HG03565 (cell line): ENCODE results near the gene ERC2.

Experiments
- ATAC-seq: cut with Tn5 transposase; IDR thresholded peaks from one replicate; pipeline ENCODE4 v1.9.1; 2021; ENCODE audit warnings: mild to moderate bottlenecking, moderate library complexity; ENCODE audit not compliant: unreplicated experiment

ERC2 gene

GRCh38 chr3:56260262-56260661 lies 208.0 kb downstream of the ERC2 start:
- no peak for ATAC-seq

DNA sequence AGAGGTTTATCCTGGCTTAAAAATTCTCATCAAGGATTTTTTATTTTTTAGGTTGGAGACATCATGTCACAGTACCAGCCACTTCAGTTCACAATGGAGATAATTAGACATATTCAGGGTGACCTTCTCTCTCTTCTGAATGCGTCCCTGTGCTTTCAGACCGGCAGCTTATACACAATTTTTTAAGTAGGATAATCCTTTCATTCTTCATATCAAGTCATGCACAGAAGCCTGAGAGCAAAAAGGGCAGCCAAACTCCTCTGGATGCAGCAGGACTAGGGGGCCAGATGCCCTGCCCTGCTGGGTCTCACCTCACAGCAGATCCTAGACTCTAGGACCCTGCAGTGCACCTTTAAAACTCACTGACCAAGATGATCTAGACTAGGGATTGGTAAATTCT lies 210.4 kb downstream of the ERC2 start:
- no peak for ATAC-seq

- no peak for ATAC-seq
Measured at GRCh38 chr3:56254835-56255234, 213.4 kb downstream of the ERC2 start.

- no peak for ATAC-seq
Measured at GRCh38 chr3:56253941-56254665, 214.2 kb downstream of the ERC2 start.

- ATAC-seq, result no peak
Measured at GRCh38 chr3:56251343-56251945, 216.8 kb downstream of the ERC2 start.

- no peak for ATAC-seq
Measured at GRCh38 chr3:56248021-56248420, 220.2 kb downstream of the ERC2 start.

- no peak for ATAC-seq
Measured at GRCh38 chr3:56238299-56238698, 230.0 kb downstream of the ERC2 start.

GRCh38 chr3:56233742-56234141 lies 234.5 kb downstream of the ERC2 start:
- ATAC-seq, result no peak

- no peak for ATAC-seq
Measured at GRCh38 chr3:56229311-56229710, 239.0 kb downstream of the ERC2 start.

- ATAC-seq, result no peak
Measured at GRCh38 chr3:56222866-56223265, 245.4 kb downstream of the ERC2 start.

GRCh38 chr3:56219894-56220805 lies 248.1 kb downstream of the ERC2 start:
- ATAC-seq, result no peak

DNA sequence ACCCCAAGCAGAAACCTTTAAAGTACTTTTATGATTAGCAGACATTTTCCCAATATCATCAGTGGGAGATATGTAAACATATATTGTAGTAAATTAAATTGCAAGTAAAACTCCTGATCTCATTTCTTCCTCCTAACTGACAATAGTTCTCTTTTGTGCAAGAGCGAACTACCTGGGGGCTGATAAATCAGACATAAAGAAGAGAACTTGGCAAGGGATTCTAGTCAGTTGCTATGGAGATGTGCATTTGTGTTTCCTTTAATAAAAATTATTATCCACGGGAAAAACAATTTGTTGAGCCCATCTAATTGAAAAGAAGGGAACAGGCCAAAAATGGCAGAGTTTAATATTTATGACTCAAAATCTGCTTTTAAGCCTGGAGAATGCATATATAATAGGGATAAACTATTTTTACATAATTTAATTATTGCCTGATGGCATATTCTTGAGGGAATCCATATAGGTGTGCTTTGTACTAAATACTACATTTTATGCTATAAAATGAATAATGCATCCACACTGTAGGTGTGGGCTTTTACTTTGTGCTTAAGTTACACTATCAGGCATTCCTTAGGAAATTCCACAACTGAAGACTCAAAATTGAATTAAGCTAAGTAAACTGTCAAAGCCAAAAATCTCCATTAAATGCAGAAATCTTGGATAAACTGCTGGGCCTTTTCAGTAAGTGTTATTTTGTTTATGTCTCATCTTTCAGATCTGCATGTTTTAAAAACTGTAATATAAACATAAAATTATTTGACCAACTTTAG lies 258.1 kb downstream of the ERC2 start:
- no peak for ATAC-seq

DNA sequence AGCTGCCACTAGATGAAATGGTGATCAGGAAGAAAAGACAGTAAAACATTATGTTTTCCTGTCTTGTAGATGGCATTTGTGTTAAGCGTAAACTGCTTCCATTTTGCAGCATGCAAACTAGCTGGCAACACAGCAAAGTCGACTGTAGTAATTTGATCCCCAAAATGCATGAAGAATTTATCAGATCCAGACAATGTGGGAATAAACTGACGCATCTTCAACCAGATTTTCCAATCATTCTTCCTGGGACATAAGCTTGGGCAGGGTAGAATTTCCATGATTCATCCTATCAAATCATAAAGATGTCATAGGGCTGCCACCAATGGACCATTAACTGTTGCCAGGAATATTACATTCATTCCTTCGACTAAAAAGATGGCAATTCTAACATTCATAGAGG lies 260.3 kb downstream of the ERC2 start:
- ATAC-seq, result no peak

DNA sequence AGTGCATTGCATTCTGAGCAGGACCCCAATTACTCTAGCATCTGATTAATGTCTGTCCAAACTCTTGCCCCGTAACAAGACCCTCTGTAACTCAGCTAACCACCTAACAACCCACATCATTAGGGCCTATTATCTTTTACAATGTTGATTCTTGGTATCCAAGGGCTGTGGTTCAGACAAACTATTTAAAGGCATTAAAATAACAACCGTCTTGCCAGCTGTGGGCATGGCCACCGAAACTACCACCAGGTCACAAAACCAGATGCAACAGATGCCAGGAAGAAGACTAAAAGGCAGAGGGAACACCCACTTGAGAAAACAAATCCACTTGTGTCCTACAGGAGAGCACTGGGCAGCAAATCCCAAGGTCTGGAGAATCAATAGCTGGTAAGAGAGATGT lies 262.9 kb downstream of the ERC2 start:
- no peak for ATAC-seq

DNA sequence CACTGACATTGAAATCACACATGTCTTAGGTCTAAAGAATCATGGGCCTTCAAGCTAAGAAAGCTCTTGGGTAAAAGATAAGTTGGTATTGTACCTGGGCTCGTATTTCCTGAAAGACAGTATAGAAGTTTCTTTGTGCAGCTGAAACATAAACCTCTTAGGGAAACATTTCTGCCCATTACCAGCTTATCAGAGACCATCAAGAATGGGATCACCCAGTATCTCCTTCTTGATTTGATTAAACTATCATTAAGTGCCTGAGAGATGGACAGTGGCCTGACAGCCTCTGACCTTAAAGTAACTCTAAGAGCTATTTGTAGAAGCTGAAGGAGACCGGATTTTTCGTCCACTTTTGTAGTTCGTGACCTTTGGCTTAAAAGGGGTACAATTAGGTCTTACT lies 265.3 kb downstream of the ERC2 start:
- no peak for ATAC-seq

DNA sequence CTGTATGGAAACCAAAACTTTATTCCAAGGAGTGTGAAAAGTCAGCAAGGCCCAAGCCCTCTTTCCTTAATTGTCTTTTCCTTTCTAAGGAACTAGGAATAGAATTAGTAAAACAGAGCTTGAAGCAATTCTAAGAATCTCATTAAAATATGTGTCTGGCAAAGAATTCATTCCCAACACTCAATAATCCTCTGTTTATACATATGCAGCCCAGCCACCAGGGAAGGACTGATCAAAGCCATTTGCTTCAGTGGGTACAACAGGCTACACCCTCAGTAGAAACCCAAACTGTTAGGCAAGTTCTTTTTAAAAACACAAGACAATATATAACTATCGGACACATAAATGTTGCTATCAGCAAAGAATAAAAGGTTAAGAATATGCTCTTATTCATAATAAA lies 266.9 kb downstream of the ERC2 start:
- ATAC-seq, result no peak

GRCh38 chr3:56200251-56200650 lies 268.0 kb downstream of the ERC2 start:
- ATAC-seq, result no peak

GRCh38 chr3:56197991-56198390 lies 270.3 kb downstream of the ERC2 start:
- no peak for ATAC-seq

GRCh38 chr3:56197259-56197965 lies 270.9 kb downstream of the ERC2 start:
- ATAC-seq, result no peak

DNA sequence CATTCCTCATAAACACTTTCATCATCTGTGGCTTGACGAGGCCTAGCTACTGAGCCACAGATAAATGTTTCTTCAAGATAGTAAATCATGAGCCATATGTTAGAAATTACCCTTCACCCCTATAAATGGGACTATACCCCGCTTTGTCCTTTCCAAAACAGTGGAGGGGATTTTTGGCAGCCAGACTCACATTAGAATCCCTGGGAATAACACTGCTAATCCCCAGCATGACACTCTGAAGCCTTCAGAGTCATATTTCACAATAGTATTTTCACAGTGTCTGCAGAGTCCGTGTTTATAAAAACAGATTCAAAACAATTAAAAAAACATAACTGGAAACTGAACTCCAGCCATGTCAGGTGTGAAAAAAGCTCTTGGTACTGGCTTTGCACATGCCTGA lies 271.6 kb downstream of the ERC2 start:
- no peak for ATAC-seq
